H1 (cell line): Measurements from ENCODE around the gene GPS2. TPM values are rescaled to one million over a fixed set of nuclear protein-coding genes. Genes with fewer than 3 reads are reported as not detected.

Experiments
- ASH2L ChIP-seq: fragments of 200-600, 300-600 bp; sonication (generic); IDR thresholded peaks from one replicate; pipeline ENCODE4 v1.7.1; 2017; ENCODE audit warnings: low read length
- CBX8 ChIP-seq: fragments of 300-800, 300-1000 bp; sonication (generic); IDR thresholded peaks from 2 replicates; pipeline ENCODE4 v1.7.1; 2016; ENCODE audit warnings: low read depth, low read length, borderline replicate concordance
- CEBPB ChIP-seq: IDR thresholded peaks from 2 replicates; pipeline ENCODE4 v1.6.1; 2012; ENCODE audit warnings: low read depth, low read length
- FOSL1 ChIP-seq: IDR thresholded peaks from 2 replicates; pipeline ENCODE4 v1.6.1; 2011; ENCODE audit warnings: mild to moderate bottlenecking, low read depth, low read length, moderate library complexity; ENCODE audit not compliant: insufficient read depth
- GABPA ChIP-seq: IDR thresholded peaks from 2 replicates; pipeline ENCODE4 v1.6.1; 2011; ENCODE audit warnings: mild to moderate bottlenecking, low read length, moderate library complexity, borderline replicate concordance; ENCODE audit not compliant: insufficient read depth
- HDAC2 ChIP-seq, 2 experiments: fragments of 300-600 bp in 1 of 2; sonication (generic) in 1 of 2; IDR thresholded peaks; 2 replicates each; pipeline ENCODE4 v1.6.1; 2011 to 2012; ENCODE audit warnings: low read depth in 2 of 2, low read length in 2 of 2, mild to moderate bottlenecking in 2 of 2, moderate library complexity in 2 of 2, borderline replicate concordance in 1 of 2, inconsistent platforms in 1 of 2
- MAFK ChIP-seq: IDR thresholded peaks from 2 replicates; pipeline ENCODE4 v1.6.1; 2012; ENCODE audit warnings: low read depth, mild to moderate bottlenecking, improper control_type of control experiment, low read length
- POLR2A ChIP-seq, 2 experiments: IDR thresholded peaks; 1 replicate in 1 of 2; 2 replicates in 1 of 2; pipeline ENCODE4 v1.6.1; 2011; ENCODE audit warnings: low read depth in 2 of 2, low read length in 2 of 2, mild to moderate bottlenecking in 2 of 2; ENCODE audit errors: control extremely low read depth in 1 of 2
- POLR2AphosphoS5 ChIP-seq: IDR thresholded peaks from 2 replicates; pipeline ENCODE4 v1.6.1; 2011; ENCODE audit warnings: low read depth, low read length
- RBBP5 ChIP-seq: IDR thresholded peaks from 2 replicates; pipeline ENCODE4 v1.7.1; 2012; ENCODE audit warnings: low read depth, mild to moderate bottlenecking, inconsistent platforms, low read length, moderate library complexity, borderline replicate concordance
- RNF2 ChIP-seq: fragments of 200-900, 300-1000 bp; sonication (generic); IDR thresholded peaks from 2 replicates; pipeline ENCODE4 v1.7.1; 2016; ENCODE audit warnings: borderline replicate concordance, low read depth, mild to moderate bottlenecking, antibody characterized with exemption, low read length; ENCODE audit not compliant: poor library complexity, severe bottlenecking; ENCODE audit errors: missing control alignments
- SIN3A ChIP-seq, 2 experiments: IDR thresholded peaks in 1 of 2; conservative IDR thresholded peaks in 1 of 2; 2 replicates each; pipeline ENCODE4 v1.6.1; 2011 to 2012; ENCODE audit warnings: low read length in 2 of 2, improper control_type of control experiment in 1 of 2, low read depth in 1 of 2, mild to moderate bottlenecking in 1 of 2
- SIRT6 ChIP-seq: IDR thresholded peaks from one replicate; pipeline ENCODE4 v1.7.1; 2012; ENCODE audit warnings: low read length, inconsistent platforms
- SP1 ChIP-seq: IDR thresholded peaks from 2 replicates; pipeline ENCODE4 v1.6.1; 2011; ENCODE audit warnings: low read depth, low read length
- SRF ChIP-seq: IDR thresholded peaks from 2 replicates; pipeline ENCODE4 v1.6.1; 2011; ENCODE audit warnings: mild to moderate bottlenecking, low read depth, low read length, moderate library complexity
- TCF12 ChIP-seq: IDR thresholded peaks from 2 replicates; pipeline ENCODE4 v1.6.1; 2011; ENCODE audit warnings: low read depth, mild to moderate bottlenecking, low read length
- YY1 ChIP-seq: IDR thresholded peaks from 2 replicates; pipeline ENCODE4 v1.6.1; 2011; ENCODE audit warnings: low read depth, mild to moderate bottlenecking, low read length
- polyA plus RNA-seq, 7 experiments: library from polyadenylated mRNA; depleted of rRNA in 3 of 7; stranded (reverse) in 5 of 7; unstranded in 2 of 7; fragments of >200 nt in 5 of 7; fragments of 200-250 nt in 2 of 7; gene quantifications; 1 replicate in 5 of 7; 2 replicates in 1 of 7; 4 replicates in 1 of 7; pipeline versions ENCODE4 v1.2.1 to v1.2.3, GENCODE V29; 2011 to 2013; ENCODE audit warnings: missing spikeins in 2 of 7, mixed read lengths in 2 of 7
- total RNA-seq: library from RNA; stranded (reverse); fragmentation: NEBNext Ultra II Directional; extraction: Animal tissue kit (Norgen Biotek cat#: 25700); gene quantifications from 2 replicates; pipeline ENCODE4 v1.2.1, GENCODE V29; 2021

GPS2 gene
- total and polyA plus RNA-seq, 2 of the 8 experiments (the other 6 are each of a cell fraction or from before 2014, with no cell fraction given): 67.0 to 152 TPM

- peak in 1 of 2 experiments; percentile 55; a peak in 1 of 4 replicates for TF ChIP-seq HDAC2 (IDR thresholded peaks at IDR 0.05; ENCODE audit: borderline replicate concordance in 1 of 2, low read depth in 2 of 2, low read length in 2 of 2)
- 0 out of 2 replicates have a peak, but pooled peaks have one; percentile 28 for TF ChIP-seq YY1
- no peak for TF ChIP-seq CEBPB
- TF ChIP-seq FOSL1: no peak
- no peak for TF ChIP-seq SRF
- TF ChIP-seq POLR2A (IDR thresholded peaks at IDR 0.05; ENCODE audit: control extremely low read depth in 1 of 2, low read depth in 2 of 2, low read length in 2 of 2): peak in 1 of 2 experiments; percentile 70; a peak in 2 of 3 replicates
- no peak for TF ChIP-seq TCF12
- no peak for TF ChIP-seq CBX8
- peak; percentile 16 for TF ChIP-seq ASH2L
- TF ChIP-seq RNF2: no peak
- TF ChIP-seq RBBP5: no peak
- TF ChIP-seq GABPA: no peak
- 0 out of 2 replicates have a peak, but pooled peaks have one; percentile 18 for TF ChIP-seq POLR2AphosphoS5
- no peak for TF ChIP-seq SIN3A (conservative IDR thresholded peaks at IDR 0.05 in 1 of 2, IDR thresholded peaks at IDR 0.05 in 1 of 2; ENCODE audit: low read depth in 1 of 2, low read length in 2 of 2)
- TF ChIP-seq MAFK: no peak
- no peak for TF ChIP-seq SIRT6
- peak; percentile 62; the same call in 1 of the 2 replicates for TF ChIP-seq SP1
These were observed 15.0 kb upstream of the GPS2 start (continued) for GRCh38 chr17:7329997-7330637.
